HG02610 (cell line): ENCODE measurements around the gene ZACN.

ENCODE experiments used
- ATAC-seq: cut with Tn5 transposase; IDR thresholded peaks from one replicate; pipeline ENCODE4 v1.9.1; 2021; ENCODE audit warnings: mild to moderate bottlenecking, moderate library complexity; ENCODE audit not compliant: unreplicated experiment

Gene ZACN

GRCh38 chr17:76081295-76082210 lies 2.6 kb downstream of the ZACN start:
- ATAC-seq = no peak

DNA sequence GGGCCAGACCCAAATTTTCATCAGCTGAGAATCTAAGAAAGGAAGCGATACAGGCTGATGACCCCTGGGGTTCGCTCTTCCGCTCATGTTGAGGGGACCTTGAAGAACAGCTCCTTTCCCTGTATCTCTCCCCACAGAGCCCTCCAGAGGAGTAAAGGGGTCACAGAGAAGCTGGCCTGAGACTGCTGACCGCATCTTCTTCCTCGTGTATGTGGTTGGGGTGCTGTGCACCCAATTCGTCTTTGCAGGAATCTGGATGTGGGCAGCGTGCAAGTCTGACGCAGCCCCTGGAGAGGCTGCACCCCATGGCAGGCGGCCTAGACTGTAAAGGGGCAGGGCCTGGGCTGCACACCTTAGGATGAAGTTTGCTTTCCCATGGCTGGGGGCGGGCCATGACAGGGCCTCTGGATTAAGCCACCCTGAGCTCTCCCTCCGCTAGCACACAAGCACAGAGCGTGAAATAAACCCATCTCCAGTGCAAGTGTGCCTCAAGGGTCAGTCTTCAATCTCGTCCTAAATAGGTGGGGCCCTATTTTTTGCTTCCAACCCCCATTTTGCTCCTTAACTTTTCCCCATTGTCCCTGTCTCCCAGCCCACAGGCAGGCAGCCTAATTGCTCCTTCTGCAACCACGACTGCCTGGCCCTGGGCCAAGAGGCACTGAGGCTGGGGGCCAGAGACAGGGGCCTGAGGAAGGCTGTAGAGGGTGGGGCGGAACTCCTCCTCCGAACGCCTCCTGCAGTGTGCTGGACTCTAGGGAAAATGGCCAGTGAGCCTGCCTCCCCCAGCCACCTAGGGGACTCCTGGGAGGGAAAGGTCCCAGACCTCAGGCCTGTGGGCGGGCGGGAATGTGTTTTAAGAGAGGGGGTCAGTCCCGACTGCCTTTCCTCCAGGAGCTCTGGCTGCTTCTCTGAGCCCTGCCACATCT lies 3.6 kb downstream of the ZACN start:
- ATAC-seq = no peak

- no peak for ATAC-seq
Measured at GRCh38 chr17:76083536-76084182, 4.7 kb downstream of the ZACN start.

GRCh38 chr17:76085066-76085730 lies 6.2 kb downstream of the ZACN start:
- no peak for ATAC-seq

DNA sequence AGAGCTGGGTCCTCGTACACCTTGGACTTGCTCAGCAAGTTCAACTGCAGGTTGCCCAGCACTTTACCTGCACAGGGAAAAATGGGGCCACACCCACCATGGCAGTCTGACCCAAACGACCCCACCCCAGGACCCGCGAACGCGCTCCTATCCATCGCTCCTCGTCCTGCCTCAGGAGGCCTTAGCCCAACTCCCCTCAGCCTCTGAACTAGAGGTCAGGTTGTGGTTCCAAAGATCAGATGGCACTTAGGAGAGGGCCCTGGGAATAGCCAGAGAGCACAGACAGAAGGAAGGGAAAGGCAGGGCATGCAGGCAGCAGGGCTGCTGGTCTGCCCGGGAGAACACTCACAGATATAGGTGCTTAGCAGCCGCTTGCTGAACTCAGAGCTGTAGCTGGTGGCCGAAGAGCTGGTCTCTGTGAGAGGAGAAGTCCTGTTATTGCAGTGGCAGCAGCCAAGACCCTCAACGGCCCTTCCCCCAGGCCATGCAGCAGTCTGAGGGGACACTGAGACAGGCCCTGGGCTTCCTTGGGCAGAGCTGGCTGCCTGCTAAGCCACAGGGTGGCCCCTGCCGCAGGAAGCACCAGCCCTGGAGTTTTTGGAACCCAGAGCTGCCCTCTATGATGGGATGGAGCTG lies 6.9 kb downstream of the ZACN start:
- ATAC-seq = no peak

DNA sequence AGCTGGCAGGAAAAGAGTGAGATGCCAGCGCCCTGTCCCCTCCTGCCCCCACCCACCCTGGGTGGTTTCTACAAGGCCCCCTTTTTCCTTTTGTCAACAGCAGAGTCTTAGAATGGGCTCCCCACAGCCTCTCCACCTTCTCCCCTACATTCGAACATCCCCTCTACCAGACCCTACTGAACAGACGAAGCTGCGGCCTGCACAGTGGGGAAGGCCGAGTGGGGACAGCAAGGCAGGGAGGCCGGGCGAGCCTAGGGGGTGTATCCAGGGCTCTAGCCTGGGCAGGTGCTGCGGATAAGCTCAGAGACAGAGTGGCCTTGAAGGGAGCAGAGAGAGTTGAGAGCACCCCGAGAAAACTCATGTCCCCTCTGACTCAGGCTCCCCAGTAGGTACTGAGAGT lies 7.4 kb downstream of the ZACN start:
- no peak for ATAC-seq

DNA sequence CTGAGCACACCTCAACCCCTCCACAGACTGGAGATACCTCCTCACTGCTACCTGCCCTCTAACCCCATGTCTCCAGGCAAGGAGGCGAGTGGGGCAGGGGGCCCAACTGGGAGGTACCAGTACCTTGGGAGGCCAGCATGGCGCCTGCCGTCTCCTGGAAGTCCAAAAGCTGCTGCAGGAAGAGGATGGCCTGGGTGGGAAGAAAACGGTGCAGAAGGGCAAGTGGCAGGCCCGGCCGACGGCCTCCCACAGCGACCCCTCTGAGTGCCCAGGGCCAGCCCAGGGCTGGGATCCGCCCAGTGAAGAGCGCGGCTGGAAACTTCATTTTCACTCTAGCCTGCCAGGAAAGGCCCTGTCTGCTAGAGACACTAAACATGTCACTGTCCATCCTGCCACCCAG lies 8.5 kb downstream of the ZACN start:
- no peak for ATAC-seq

GRCh38 chr17:76088041-76088867 lies 9.3 kb downstream of the ZACN start:
- no peak for ATAC-seq

DNA sequence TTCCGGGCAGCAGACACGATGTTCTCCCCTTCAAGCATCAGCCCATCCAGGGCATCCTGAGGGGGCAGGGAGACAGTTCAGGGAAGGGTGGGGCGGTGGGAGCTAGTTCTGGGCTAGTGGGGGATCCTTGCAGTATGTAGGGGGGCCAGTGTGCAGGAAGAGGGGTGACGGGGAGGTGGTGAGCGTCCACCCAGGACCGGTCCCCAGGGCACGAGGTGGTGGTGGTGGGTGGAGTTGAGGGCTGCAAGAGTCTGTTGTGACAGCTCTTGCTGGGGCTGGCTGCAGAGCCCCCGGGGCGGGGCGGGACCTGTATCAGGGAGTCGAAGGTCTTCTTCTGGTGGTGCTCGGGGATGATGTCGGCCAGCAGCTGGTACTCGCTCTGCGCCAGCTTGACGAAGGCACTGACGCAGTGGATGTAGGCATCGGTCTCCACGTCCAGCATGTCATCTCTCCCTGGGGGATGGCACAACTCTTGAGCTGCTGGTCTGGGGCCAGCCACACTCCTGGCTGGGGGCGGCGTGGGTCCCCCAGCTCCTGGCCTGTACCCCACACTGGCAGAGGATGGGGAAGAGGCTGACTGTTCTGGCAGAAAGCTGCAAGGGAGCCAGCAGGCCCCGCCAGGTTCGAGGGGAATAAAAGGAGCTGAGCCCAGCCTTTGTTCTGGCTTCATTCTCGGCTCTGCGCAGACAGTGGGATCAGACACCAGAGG lies 10.0 kb downstream of the ZACN start:
- ATAC-seq = no peak

DNA sequence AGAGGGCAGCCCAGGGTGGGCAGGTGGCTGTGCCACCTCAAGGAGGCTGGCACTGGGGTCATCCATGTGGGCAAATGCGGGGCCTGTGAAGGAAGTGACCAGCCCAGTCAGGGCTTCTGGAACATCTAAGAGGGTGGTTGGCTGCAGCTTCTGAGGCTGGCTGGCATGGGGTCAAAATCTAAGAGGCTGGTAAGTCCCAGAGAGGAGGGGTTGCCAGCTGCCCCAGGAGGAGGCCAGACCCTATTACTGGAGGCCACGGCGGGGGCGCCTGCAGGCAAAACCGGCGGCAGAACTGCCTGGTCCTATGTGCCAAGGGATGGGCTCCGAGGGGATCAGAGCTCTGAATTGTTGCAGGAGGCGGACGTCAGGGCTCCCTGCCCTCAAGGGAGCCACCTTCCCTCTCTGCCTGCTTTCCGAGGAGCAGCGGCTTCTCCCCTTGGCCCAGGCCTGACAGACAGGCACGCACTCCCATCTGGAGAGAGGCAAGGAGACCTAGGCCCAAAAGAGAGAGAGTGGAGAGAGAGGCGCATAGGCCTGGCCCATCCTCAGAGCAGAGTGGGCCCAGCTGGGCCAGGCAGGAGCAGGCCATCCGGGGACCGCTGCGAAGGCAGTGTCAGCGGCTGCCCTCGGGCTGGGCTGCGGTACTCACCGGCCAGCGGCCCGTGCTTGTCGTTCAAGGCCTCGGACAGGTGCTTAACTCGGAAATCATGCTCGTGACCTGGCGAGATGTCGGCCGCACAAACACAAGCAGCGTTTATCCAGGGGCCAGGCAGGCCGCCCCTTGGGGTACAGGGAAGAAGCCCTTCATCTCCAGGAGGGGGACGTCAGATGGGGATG lies 10.9 kb downstream of the ZACN start:
- ATAC-seq = no peak

- ATAC-seq = no peak
Measured at GRCh38 chr17:76090517-76091129, 11.6 kb downstream of the ZACN start.

- ATAC-seq = no peak
Measured at GRCh38 chr17:76091526-76092286, 12.7 kb downstream of the ZACN start.

DNA sequence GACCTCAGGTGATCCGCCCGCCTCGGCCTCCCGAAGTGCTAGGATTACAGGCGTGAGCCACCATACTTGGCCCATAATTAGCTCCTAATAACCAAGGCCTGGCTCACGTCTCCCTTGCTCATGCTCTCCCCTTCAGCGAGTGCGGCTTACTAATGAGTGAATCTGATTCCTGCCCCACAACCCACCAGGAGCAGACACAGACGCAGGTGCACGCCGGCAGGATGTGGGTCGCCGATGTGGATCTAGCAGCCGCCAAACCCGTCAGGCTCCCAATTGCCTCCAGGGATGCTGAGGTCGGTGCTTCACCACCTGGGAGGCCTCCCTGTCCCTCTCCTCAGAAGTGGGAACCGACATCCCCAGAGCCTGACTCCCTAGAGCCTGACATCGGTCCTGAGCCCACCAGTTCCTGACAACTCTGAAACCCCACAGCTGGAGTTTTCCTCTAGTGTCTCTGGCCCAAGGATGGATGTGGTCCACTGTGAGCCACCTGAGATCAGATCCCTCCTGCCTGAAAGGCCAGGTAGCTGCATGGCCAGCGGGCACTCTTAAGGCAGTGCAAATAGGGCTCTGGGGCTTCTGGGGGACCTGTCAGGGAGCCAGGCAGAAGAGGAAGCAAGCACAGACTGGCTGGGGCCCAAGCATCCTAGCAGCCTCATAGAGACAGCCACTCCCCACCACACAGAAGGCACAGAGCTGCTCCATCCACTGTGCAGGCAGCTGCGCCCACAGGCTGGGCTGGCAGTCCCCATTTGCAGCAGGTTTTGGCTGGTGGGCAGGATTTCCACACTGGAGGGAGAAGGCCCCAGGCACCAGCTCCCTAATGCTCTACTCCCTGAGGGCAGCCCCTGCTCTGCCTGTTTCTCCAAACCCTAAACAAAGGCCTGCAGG lies 13.8 kb downstream of the ZACN start:
- no peak for ATAC-seq

DNA sequence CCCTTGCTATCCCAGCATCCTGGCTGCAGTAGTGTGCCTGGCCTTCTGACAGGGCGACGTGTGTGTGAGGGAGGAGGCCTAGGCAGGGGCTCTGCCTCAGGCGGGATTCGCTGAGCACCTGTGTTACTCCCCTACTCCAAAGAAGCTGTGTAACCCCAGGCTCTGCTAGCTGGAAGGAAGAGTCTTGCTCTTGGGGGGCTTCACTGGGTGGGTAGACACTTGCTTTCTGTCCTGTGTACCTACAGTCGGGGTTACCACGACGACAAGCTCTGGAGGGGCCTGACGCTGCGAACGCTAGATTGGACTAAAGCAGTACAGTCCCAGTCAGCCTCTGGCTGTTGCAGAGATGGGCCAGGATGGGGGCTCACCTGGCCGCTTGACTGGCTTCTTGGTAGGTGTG lies 15.1 kb downstream of the ZACN start:
- ATAC-seq = no peak

DNA sequence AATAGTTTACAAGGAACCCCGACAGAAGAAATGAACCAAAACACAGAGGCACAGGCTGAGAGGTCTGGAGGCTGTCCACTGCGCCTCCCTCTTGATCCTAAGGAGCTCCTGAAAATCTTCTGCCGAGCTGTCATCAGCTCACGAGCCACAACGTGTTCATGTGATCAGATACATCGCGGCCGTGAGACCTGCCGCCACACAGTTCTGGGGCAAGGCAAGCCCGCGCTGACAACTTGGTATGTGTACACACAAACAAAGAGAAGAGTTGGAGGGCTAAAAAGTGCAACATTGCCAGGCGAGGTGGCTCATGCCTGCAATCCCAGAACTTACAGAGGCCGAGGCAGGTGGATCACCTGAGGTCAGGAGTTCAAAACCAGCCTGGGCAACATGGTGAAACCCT lies 17.0 kb downstream of the ZACN start:
- no peak for ATAC-seq
